Heart left ventricle (tissue), 16 donors: Measurements from ENCODE around the gene STX1B. TPM values are rescaled to one million over a fixed set of nuclear protein-coding genes. Genes with fewer than 3 reads are reported as not detected.

ENCODE experiments used
- ATAC-seq, 4 donors: fragments of 200-7000 bp; cut with Tn5 transposase; one replicate each; pipeline ENCODE4 v1.9.1; 2020 to 2022; ENCODE audit warnings: moderate library complexity in 4 of 4, mild to moderate bottlenecking in 3 of 4, moderate number of reproducible peaks in 1 of 4
- DNase-seq, 5 donors: peaks; one replicate each; pipeline ENCODE4 v3.0.0-alpha.2; 2020
- H3K27ac ChIP-seq, 12 donors: fragments of 200-600 bp; sonication (generic) in 4 of 12; one replicate each; pipeline versions ENCODE4 v1.5.0 to v1.8.0; 2016 to 2022; ENCODE audit warnings: mild to moderate bottlenecking in 2 of 12
- H3K27me3 ChIP-seq, 9 donors: fragments of 200-600 bp; sonication (generic) in 2 of 9; one replicate each; pipeline versions ENCODE4 v1.5.1 to v1.8.0; 2016 to 2022; ENCODE audit warnings: mild to moderate bottlenecking in 3 of 9
- H3K36me3 ChIP-seq, 9 donors: fragments of 200-600 bp; sonication (generic) in 2 of 9; one replicate each; pipeline versions ENCODE4 v1.5.0 to v1.8.0; 2018 to 2022; ENCODE audit warnings: mild to moderate bottlenecking in 2 of 9
- H3K4me1 ChIP-seq, 12 donors: fragments of 200-600 bp; sonication (generic) in 4 of 12; one replicate each; pipeline versions ENCODE4 v1.5.0 to v1.8.0; 2016 to 2022; ENCODE audit warnings: mild to moderate bottlenecking in 3 of 12
- H3K4me3 ChIP-seq, 12 donors: fragments of 200-600 bp; sonication (generic) in 4 of 12; one replicate each; pipeline versions ENCODE4 v1.5.0 to v1.8.0; 2017 to 2022; ENCODE audit warnings: mild to moderate bottlenecking in 9 of 12, moderate library complexity in 4 of 12
- H3K9me3 ChIP-seq, 12 donors: fragments of 200-600 bp; sonication (generic) in 4 of 12; one replicate each; pipeline versions ENCODE4 v1.5.0 to v1.8.0; 2016 to 2022; ENCODE audit warnings: mild to moderate bottlenecking in 1 of 12
- POLR2A ChIP-seq, 2 donors: fragments of 450-650 bp; IDR thresholded peaks; one replicate each; pipeline ENCODE4 v1.6.1; 2017; ENCODE audit warnings: antibody characterized with exemption in 2 of 2, mild to moderate bottlenecking in 2 of 2, moderate library complexity in 2 of 2
- WGBS, 4 donors: extraction: QIAGEN DNeasy Blood & Tissue Kit in 2 of 4; methylation state at CpG; one replicate each; pipeline versions ENCODE4 v1.1.5 to v1.1.7; 2013 to 2018; 5-methylcytosine and 5-hydroxymethylcytosine counted together
- intact Hi-C, 10 donors: fragments of 100-400 bp; cut with DNase I; formaldehyde crosslinking; loops; one replicate each; pipeline versions ENCODE4 v1.11.1 to v1.14.2; 2022
- polyA plus RNA-seq, 2 donors: library from polyadenylated mRNA; stranded (reverse); fragments of 200-250 nt; gene quantifications; one replicate each; pipeline ENCODE4 v1.2.3, GENCODE V29; 2013
- total RNA-seq, 9 donors: library from RNA; depleted of rRNA in 2 of 9; stranded (reverse); fragments of >200 nt in 2 of 9; fragmentation: NEBNext Ultra II Directional in 3 of 9; extraction: Animal tissue kit (Norgen Biotek cat#: 25700) in 3 of 9; gene quantifications; one replicate each; pipeline versions ENCODE4 v1.1.0 to v1.2.4, GENCODE V29; 2016 to 2023
- TF ChIP-seq, protein P1 (sequence below), 12 donors: fragments of 200-600 bp; sonication (generic) in 4 of 12; IDR thresholded peaks; one replicate each; pipeline versions ENCODE4 v1.5.0 to v1.8.0; 2018 to 2022; ENCODE audit warnings: antibody characterized with exemption in 12 of 12, mild to moderate bottlenecking in 5 of 12
- donor health status: ischemic (EF 13 %, LVEDD 7.1; RV severe dilation, severe dysfunction).
- donor health status: healthy with polysubstance abuse.
- donor health status: DM: no; HTN: yes; CAD: no.
- donor health status: DM: no; HTN: no; CAD: no.
- donor health status: ischemic (EF 25% LVEDD 6.9; RV normal size, moderate dysfunction).
- donor health status: ischemic (EF 25% LVEDD 5.7; RV mildly dilated, moderate dysfunction).
- donor health status: healthy.
- donor health status: DM: yes; HTN: yes; CAD: no.
- donor health status: ischemic (EF 35%, LVEDD 5.7; RV mildly dilated, moderate dysfunction).
- donor health status: nonischemic (EF 11% LVEDD 7.7; RV severe dilation, severe dysfunction).
- donor health status: DM: yes; HTN: yes; CAD: no.
- donor health status: PGD.
- donor health status: ischemic (EF 29% LVEDD 5.4; RV normal size, mild dysfunction).
- donor health status: nonischemic (EF 23%, LVEDD 6.1; RV moderate dilation, normal function).

Gene STX1B
- total and polyA plus RNA-seq, 11 donors, result 0.20 to 2.1 (median 0.82) TPM

DNA sequence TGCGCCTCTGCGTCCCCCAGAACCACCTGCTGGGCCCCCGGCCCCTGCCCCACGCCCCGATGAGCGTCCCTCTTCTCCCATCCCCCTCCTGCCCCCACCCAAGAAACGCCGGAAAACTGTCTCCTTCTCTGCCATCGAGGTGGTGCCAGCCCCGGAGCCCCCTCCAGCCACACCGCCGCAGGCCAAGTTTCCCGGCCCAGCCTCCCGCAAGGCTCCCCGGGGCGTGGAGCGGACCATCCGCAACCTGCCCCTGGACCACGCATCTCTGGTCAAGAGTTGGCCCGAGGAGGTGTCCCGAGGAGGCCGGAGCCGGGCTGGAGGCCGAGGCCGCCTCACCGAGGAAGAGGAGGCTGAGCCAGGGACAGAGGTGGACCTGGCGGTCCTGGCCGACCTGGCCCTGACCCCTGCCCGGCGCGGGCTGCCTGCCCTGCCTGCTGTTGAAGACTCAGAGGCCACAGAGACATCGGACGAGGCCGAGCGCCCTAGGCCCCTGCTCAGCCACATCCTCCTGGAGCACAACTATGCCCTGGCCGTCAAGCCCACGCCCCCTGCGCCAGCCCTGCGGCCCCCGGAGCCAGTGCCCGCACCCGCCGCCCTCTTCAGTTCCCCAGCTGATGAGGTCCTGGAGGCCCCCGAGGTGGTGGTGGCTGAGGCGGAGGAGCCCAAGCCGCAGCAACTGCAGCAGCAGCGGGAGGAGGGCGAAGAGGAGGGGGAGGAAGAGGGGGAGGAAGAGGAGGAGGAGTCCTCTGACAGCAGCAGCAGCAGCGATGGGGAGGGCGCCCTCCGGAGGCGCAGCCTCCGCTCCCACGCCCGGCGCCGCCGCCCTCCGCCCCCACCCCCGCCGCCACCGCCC is 31.0 kb downstream of the STX1B start:
- ATAC-seq (no peak), DNase-seq (no peak)
- Histone ChIP-seq H3K9me3 (no peaks in the 10 kb centered on the region), H3K27ac (no peak overlapping the region), H3K4me1 (peaks cover 0 to 2% (median 0%) of the 10 kb centered on the region in 12 donors), H3K36me3 (peaks cover 0 to 97% (median 77%) of the 10 kb centered on the region in 9 donors), H3K27me3 (no peaks in the 10 kb centered on the region), H3K4me3 (no peak overlapping the region)
- intact Hi-C loops, result loop anchor here in 9 of 10 donors (5.0 to 10.0 kb wide), 10 partner anchors 95 to 895 kb away; partner anchors contain the start of genes VKORC1 (in 2 of the 9), ZNF646 (in 2 of the 9), ZNF668 (in 2 of the 9) and ZNF843 (in 2 of the 9)
- 92 to 94% (median 92%) methylated on average over 29 to 62 of the region's 62 CpGs for WGBS, 4 donors
- TF ChIP-seq, protein P1, sequence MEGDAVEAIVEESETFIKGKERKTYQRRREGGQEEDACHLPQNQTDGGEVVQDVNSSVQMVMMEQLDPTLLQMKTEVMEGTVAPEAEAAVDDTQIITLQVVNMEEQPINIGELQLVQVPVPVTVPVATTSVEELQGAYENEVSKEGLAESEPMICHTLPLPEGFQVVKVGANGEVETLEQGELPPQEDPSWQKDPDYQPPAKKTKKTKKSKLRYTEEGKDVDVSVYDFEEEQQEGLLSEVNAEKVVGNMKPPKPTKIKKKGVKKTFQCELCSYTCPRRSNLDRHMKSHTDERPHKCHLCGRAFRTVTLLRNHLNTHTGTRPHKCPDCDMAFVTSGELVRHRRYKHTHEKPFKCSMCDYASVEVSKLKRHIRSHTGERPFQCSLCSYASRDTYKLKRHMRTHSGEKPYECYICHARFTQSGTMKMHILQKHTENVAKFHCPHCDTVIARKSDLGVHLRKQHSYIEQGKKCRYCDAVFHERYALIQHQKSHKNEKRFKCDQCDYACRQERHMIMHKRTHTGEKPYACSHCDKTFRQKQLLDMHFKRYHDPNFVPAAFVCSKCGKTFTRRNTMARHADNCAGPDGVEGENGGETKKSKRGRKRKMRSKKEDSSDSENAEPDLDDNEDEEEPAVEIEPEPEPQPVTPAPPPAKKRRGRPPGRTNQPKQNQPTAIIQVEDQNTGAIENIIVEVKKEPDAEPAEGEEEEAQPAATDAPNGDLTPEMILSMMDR (IDR thresholded peaks at IDR 0.05), result no peak
- TF ChIP-seq POLR2A (IDR thresholded peaks at IDR 0.05), result no peak

DNA sequence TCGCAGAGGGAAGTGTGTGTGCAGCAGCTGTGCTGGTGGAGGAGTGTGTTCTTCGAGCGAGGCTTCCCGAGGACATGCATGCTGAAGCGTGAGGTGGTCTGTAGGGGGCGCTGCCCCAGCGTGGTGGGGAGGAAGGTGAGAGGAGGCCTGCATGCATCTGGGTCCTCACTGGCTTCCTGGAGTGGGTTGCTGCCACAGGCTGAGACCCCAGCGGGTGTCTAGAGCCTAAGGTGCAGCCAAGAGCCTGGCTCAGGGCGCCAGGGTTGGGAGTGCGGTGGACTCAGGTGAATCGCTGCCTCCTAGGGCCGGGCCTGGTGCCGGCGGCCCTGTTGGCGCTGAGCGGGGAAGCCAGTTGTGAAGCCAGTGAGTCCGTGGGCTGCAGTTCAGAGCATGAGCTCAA is 32.9 kb downstream of the STX1B start:
- Histone ChIP-seq H3K4me1 (no peaks in the 10 kb centered on the region), H3K9me3 (no peaks in the 10 kb centered on the region), H3K36me3 (peaks cover 0 to 100% (median 88%) of the 10 kb centered on the region in 9 donors), H3K4me3 (no peak overlapping the region), H3K27me3 (no peaks in the 10 kb centered on the region), H3K27ac (no peak overlapping the region)
- WGBS, 4 donors, result 76 to 86% (median 83%) methylated on average over 8 to 17 of the region's 17 CpGs
- ATAC-seq (no peak), DNase-seq (no peak)
- TF ChIP-seq POLR2A (IDR thresholded peaks at IDR 0.05), result no peak
- TF ChIP-seq, protein P1 (IDR thresholded peaks at IDR 0.05), result peak in 5 of 12 donors; percentile 10 to 22 (median 16)
- intact Hi-C loops, result loop anchor here in 1 of 10 donors (10.0 kb wide), 2 partner anchors 97 to 177 kb away; partner anchors contain the start of genes PRSS36, ZNF646 and ZNF668

DNA sequence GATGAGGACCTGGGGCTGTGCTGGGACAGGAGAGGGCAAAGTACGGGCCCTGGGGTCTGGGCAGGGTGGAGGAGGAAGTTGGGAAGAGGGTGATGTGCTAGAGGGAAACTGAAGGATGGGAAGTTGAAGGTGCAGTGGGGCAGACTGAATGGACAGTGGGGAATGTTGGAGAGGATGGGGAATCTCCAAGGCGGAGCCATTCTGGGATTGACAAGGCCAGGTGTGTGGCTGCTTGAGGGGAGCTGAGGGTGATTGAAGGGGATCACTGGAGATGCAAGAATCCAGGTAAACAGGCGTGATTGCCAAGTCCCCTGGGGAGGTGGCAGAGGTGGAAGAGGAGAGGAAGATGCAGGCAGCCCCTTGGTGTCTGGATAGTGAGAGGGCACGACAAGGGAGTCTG is 34.0 kb downstream of the STX1B start:
- WGBS, 4 donors, result 92 to 98% (median 95%) methylated on average over 4 of the region's 4 CpGs
- no peak for TF ChIP-seq POLR2A (IDR thresholded peaks at IDR 0.05)
- TF ChIP-seq, protein P1 (IDR thresholded peaks at IDR 0.05), result no peak
- no peak overlapping the region for H3K27ac ChIP-seq
- ATAC-seq, result no peak
- H3K4me3 ChIP-seq, result no peak overlapping the region
- intact Hi-C loops, result loop anchor here in 1 of 10 donors (10.0 kb wide), 2 partner anchors 98 to 178 kb away; partner anchors contain the start of genes PRSS36, ZNF646 and ZNF668
- no peak for DNase-seq
- H3K9me3 ChIP-seq, result no peaks in the 10 kb centered on the region
- peaks cover 0 to 100% (median 93%) of the 10 kb centered on the region in 9 donors for H3K36me3 ChIP-seq
- H3K27me3 ChIP-seq, result no peaks in the 10 kb centered on the region
- no peaks in the 10 kb centered on the region for H3K4me1 ChIP-seq

DNA sequence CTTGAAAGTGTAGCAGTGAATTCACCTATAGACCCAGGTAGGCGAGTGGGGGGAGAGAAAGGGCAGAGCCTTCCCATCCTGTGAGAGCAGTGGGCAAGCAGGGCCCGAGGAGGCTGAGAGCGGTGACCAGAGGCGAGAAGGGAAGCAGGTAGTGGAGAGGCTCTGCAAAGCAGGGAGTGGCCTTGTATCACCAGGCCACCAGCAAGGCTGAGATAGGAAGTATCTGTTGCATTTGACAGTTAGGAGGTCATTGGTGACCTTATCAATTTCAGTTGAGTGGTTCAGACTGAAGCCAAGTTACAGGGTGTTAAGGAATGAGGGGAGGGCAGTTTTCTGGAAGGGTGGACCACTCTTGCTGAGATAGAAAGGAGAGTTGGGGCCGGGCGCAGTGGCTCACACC is 36.1 kb downstream of the STX1B start:
- Histone ChIP-seq H3K27ac (no peak overlapping the region), H3K27me3 (no peaks in the 10 kb centered on the region), H3K9me3 (no peaks in the 10 kb centered on the region), H3K36me3 (peaks cover 0 to 100% (median 93%) of the 10 kb centered on the region in 9 donors), H3K4me3 (no peak overlapping the region), H3K4me1 (no peaks in the 10 kb centered on the region)
- ATAC-seq (no peak), DNase-seq (no peak)
- intact Hi-C loops, result loop anchor here in 1 of 10 donors (10.0 kb wide), 2 partner anchors 100 to 180 kb away; partner anchors contain the start of genes PRSS36, ZNF646 and ZNF668
- 83 to 96% (median 92%) methylated on average over 6 of the region's 6 CpGs for WGBS, 4 donors
- TF ChIP-seq, protein P1 (IDR thresholded peaks at IDR 0.05), result no peak
- TF ChIP-seq POLR2A (IDR thresholded peaks at IDR 0.05), result no peak
